GM10847 (cell line): ENCODE data around the gene XYLT1.

Experiments used
- POLR2A ChIP-seq: IDR thresholded peaks from 2 replicates; pipeline ENCODE4 v1.6.1; 2011; ENCODE audit not compliant: insufficient read length; ENCODE audit errors: extremely low read depth

Gene XYLT1

GRCh38 chr16:17497648-17498047 is 26.9 kb upstream of the XYLT1 start:
- no peak for TF ChIP-seq POLR2A

- TF ChIP-seq POLR2A, result no peak
Observed at GRCh38 chr16:17496891-17497290, 26.1 kb upstream of the XYLT1 start.

GRCh38 chr16:17493012-17493411 is 22.3 kb upstream of the XYLT1 start:
- no peak for TF ChIP-seq POLR2A

- TF ChIP-seq POLR2A, result no peak
Observed at GRCh38 chr16:17491140-17491662, 20.4 kb upstream of the XYLT1 start.

GRCh38 chr16:17488506-17488905 is 17.7 kb upstream of the XYLT1 start:
- TF ChIP-seq POLR2A, result no peak

GRCh38 chr16:17483351-17483750 is 12.6 kb upstream of the XYLT1 start:
- no peak for TF ChIP-seq POLR2A

GRCh38 chr16:17481736-17482135 is 11.0 kb upstream of the XYLT1 start:
- TF ChIP-seq POLR2A, result no peak

- no peak for TF ChIP-seq POLR2A
Observed at GRCh38 chr16:17476414-17477259, 5.9 kb upstream of the XYLT1 start.

- TF ChIP-seq POLR2A, result no peak
Observed at GRCh38 chr16:17475104-17475503, 4.3 kb upstream of the XYLT1 start.

- no peak for TF ChIP-seq POLR2A
Observed at GRCh38 chr16:17474572-17474971, 3.8 kb upstream of the XYLT1 start.

GRCh38 chr16:17474037-17474436 is 3.3 kb upstream of the XYLT1 start:
- TF ChIP-seq POLR2A, result no peak

- no peak for TF ChIP-seq POLR2A
Observed at GRCh38 chr16:17471719-17472461, 1.1 kb upstream of the XYLT1 start.

- TF ChIP-seq POLR2A, result no peak
Observed at GRCh38 chr16:17470182-17470907, 415 bp downstream of the XYLT1 start.

- no peak for TF ChIP-seq POLR2A
Observed at GRCh38 chr16:17469741-17470181, 999 bp downstream of the XYLT1 start.

GRCh38 chr16:17469011-17469740 is 1.6 kb downstream of the XYLT1 start:
- TF ChIP-seq POLR2A, result no peak

GRCh38 chr16:17468611-17469010 is 2.1 kb downstream of the XYLT1 start:
- TF ChIP-seq POLR2A, result no peak
